Activated naive CD4-positive, alpha-beta T cell treated with anti-CD3 and anti-CD28 coated beads, Interleukin-2, amount 50 U/mL, for 16 hours (primary cell): ENCODE measurements around the gene NKTR.

ENCODE experiments used
- DNase-seq: peaks from one replicate; pipeline ENCODE4 v3.0.0-alpha.2; 2020

The NKTR gene

GRCh38 chr3:42651248-42652091 lies 51.0 kb downstream of the NKTR start:
- no peak for DNase-seq

GRCh38 chr3:42652251-42652610 lies 51.7 kb downstream of the NKTR start:
- no peak for DNase-seq

GRCh38 chr3:42652611-42653302 lies 52.3 kb downstream of the NKTR start:
- DNase-seq: no peak

GRCh38 chr3:42653303-42653559 lies 52.7 kb downstream of the NKTR start:
- DNase-seq: no peak

GRCh38 chr3:42653560-42654330 lies 53.3 kb downstream of the NKTR start, which contains the start of gene ZBTB47:
TSS of gene ZBTB47 (plus strand) at chr3:42653697. CDS start at chr3:42658356, 4,659 bp downstream.
- DNase-seq: no peak

GRCh38 chr3:42654331-42655201 lies 54.1 kb downstream of the NKTR start:
- no peak for DNase-seq

- DNase-seq: no peak
Measured at GRCh38 chr3:42655331-42655888, 54.9 kb downstream of the NKTR start.

- no peak for DNase-seq
Measured at GRCh38 chr3:42655980-42656679, 55.6 kb downstream of the NKTR start.

- no peak for DNase-seq
Measured at GRCh38 chr3:42656680-42657610, 56.5 kb downstream of the NKTR start.

- no peak for DNase-seq
Measured at GRCh38 chr3:42657675-42658074, 57.2 kb downstream of the NKTR start.

GRCh38 chr3:42658091-42658770 lies 57.7 kb downstream of the NKTR start:
- no peak for DNase-seq

GRCh38 chr3:42658771-42659390 lies 58.4 kb downstream of the NKTR start:
- DNase-seq: no peak

- DNase-seq: no peak
Measured at GRCh38 chr3:42659451-42660130, 59.1 kb downstream of the NKTR start.

- no peak for DNase-seq
Measured at GRCh38 chr3:42660131-42660715, 59.7 kb downstream of the NKTR start.

GRCh38 chr3:42660898-42661297 lies 60.4 kb downstream of the NKTR start:
- no peak for DNase-seq

GRCh38 chr3:42661593-42662022 lies 61.1 kb downstream of the NKTR start:
- no peak for DNase-seq

GRCh38 chr3:42662037-42662812 lies 61.7 kb downstream of the NKTR start:
- DNase-seq: no peak
